ENCODE results near the gene HRAS.
"Not testable (repeated sequence)": the region's sequence is repeated elsewhere in the genome, so short reads cannot be mapped to it uniquely, and the experiment has no call there.

HRAS gene

GRCh38 chr11:526192-526591 lies 9.2 kb downstream of the HRAS start:
- Histone ChIP-seq H3K9ac (ENCODE audit: low read length in 5 of 5) (no peak overlapping the region), H3K27ac (ENCODE audit: low read depth, low read length) (no peak overlapping the region), H3K27me3 (ENCODE audit: control insufficient read depth in 5 of 5, insufficient read depth in 4 of 5, low read length in 5 of 5) (no peaks in the 10 kb centered on the region), H3K4me1 (ENCODE audit: control insufficient read depth in 5 of 5, insufficient read depth in 5 of 5, low read length in 5 of 5) (no peaks in the 10 kb centered on the region), H3K4me3 (ENCODE audit: low read depth in 1 of 5, low read length in 5 of 5) (no peak overlapping the region), H3K36me3 (ENCODE audit: control insufficient read depth in 5 of 5, insufficient read depth in 5 of 5, low read length in 5 of 5) (peaks cover 0 to 11% (median 5%) of the 10 kb centered on the region in 5 donors), H3K9me3 (ENCODE audit: control insufficient read depth in 5 of 5, low read length in 5 of 5) (no peaks in the 10 kb centered on the region)

- Histone ChIP-seq H3K27me3 (ENCODE audit: control insufficient read depth in 5 of 5, insufficient read depth in 4 of 5, low read length in 5 of 5) (no peaks in the 10 kb centered on the region), H3K9me3 (ENCODE audit: control insufficient read depth in 5 of 5, low read length in 5 of 5) (peaks cover 0 to 3% (median 0%) of the 10 kb centered on the region in 5 donors), H3K27ac (ENCODE audit: low read depth, low read length) (no peak overlapping the region), H3K9ac (ENCODE audit: low read length in 5 of 5) (no peak overlapping the region), H3K36me3 (ENCODE audit: control insufficient read depth in 5 of 5, insufficient read depth in 5 of 5, low read length in 5 of 5) (no peaks in the 10 kb centered on the region), H3K4me3 (ENCODE audit: low read depth in 1 of 5, low read length in 5 of 5) (no peak overlapping the region), H3K4me1 (ENCODE audit: control insufficient read depth in 5 of 5, insufficient read depth in 5 of 5, low read length in 5 of 5) (peaks cover 0 to 7% (median 4%) of the 10 kb centered on the region in 5 donors)
Observed at GRCh38 chr11:521177-521688, 14.1 kb downstream of the HRAS start.

GRCh38 chr11:520428-521176 lies 14.8 kb downstream of the HRAS start:
- Histone ChIP-seq H3K9ac (ENCODE audit: low read length in 5 of 5) (no peak overlapping the region), H3K27me3 (ENCODE audit: control insufficient read depth in 5 of 5, insufficient read depth in 4 of 5, low read length in 5 of 5) (no peaks in the 10 kb centered on the region), H3K27ac (ENCODE audit: low read depth, low read length) (no peak overlapping the region), H3K4me3 (ENCODE audit: low read depth in 1 of 5, low read length in 5 of 5) (no peak overlapping the region), H3K9me3 (ENCODE audit: control insufficient read depth in 5 of 5, low read length in 5 of 5) (peaks cover 0 to 3% (median 0%) of the 10 kb centered on the region in 5 donors), H3K4me1 (ENCODE audit: control insufficient read depth in 5 of 5, insufficient read depth in 5 of 5, low read length in 5 of 5) (peaks cover 0 to 7% (median 4%) of the 10 kb centered on the region in 5 donors), H3K36me3 (ENCODE audit: control insufficient read depth in 5 of 5, insufficient read depth in 5 of 5, low read length in 5 of 5) (no peaks in the 10 kb centered on the region)

- H3K27ac ChIP-seq (ENCODE audit: low read depth, low read length): no peak overlapping the region
- peaks cover 0 to 3% (median 0%) of the 10 kb centered on the region in 5 donors for H3K9me3 ChIP-seq (ENCODE audit: control insufficient read depth in 5 of 5, low read length in 5 of 5)
- H3K27me3 ChIP-seq (ENCODE audit: control insufficient read depth in 5 of 5, insufficient read depth in 4 of 5, low read length in 5 of 5): no peaks in the 10 kb centered on the region
- H3K36me3 ChIP-seq (ENCODE audit: control insufficient read depth in 5 of 5, insufficient read depth in 5 of 5, low read length in 5 of 5): peaks cover 0 to 11% (median 4%) of the 10 kb centered on the region in 5 donors
- peak overlapping the region in 3 of 5 donors; percentile 50 to 52 (median 50) for H3K4me3 ChIP-seq (ENCODE audit: low read depth in 1 of 5, low read length in 5 of 5)
- H3K4me1 ChIP-seq (ENCODE audit: control insufficient read depth in 5 of 5, insufficient read depth in 5 of 5, low read length in 5 of 5): peaks cover 0 to 7% (median 4%) of the 10 kb centered on the region in 5 donors
- peak overlapping the region in 1 of 5 donors; percentile 25 for H3K9ac ChIP-seq (ENCODE audit: low read length in 5 of 5)
Observed at GRCh38 chr11:518463-519202, 16.7 kb downstream of the HRAS start.

- H3K27me3 ChIP-seq (ENCODE audit: control insufficient read depth in 5 of 5, insufficient read depth in 4 of 5, low read length in 5 of 5); H3K4me3 ChIP-seq (ENCODE audit: low read depth in 1 of 5, low read length in 5 of 5); H3K9ac ChIP-seq (ENCODE audit: low read length in 5 of 5); H3K9me3 ChIP-seq (ENCODE audit: control insufficient read depth in 5 of 5, low read length in 5 of 5); H3K4me1 ChIP-seq (ENCODE audit: control insufficient read depth in 5 of 5, insufficient read depth in 5 of 5, low read length in 5 of 5); H3K27ac ChIP-seq (ENCODE audit: low read depth, low read length): not testable (repeated sequence)
- peaks cover 0 to 22% (median 4%) of the 10 kb centered on the region in 5 donors for H3K36me3 ChIP-seq (ENCODE audit: control insufficient read depth in 5 of 5, insufficient read depth in 5 of 5, low read length in 5 of 5)
Observed at GRCh38 chr11:516918-517685, 18.3 kb downstream of the HRAS start.

GRCh38 chr11:516400-516799 lies 19.0 kb downstream of the HRAS start:
- peaks cover 0 to 25% (median 8%) of the 10 kb centered on the region in 5 donors for H3K36me3 ChIP-seq (ENCODE audit: control insufficient read depth in 5 of 5, insufficient read depth in 5 of 5, low read length in 5 of 5)
- H3K27ac ChIP-seq (ENCODE audit: low read depth, low read length): no peak overlapping the region
- no peaks in the 10 kb centered on the region for H3K27me3 ChIP-seq (ENCODE audit: control insufficient read depth in 5 of 5, insufficient read depth in 4 of 5, low read length in 5 of 5)
- no peak overlapping the region for H3K9ac ChIP-seq (ENCODE audit: low read length in 5 of 5)
- peaks cover 0 to 3% (median 0%) of the 10 kb centered on the region in 5 donors for H3K9me3 ChIP-seq (ENCODE audit: control insufficient read depth in 5 of 5, low read length in 5 of 5)
- H3K4me3 ChIP-seq (ENCODE audit: low read depth in 1 of 5, low read length in 5 of 5): no peak overlapping the region
- peaks cover 0 to 7% (median 4%) of the 10 kb centered on the region in 5 donors for H3K4me1 ChIP-seq (ENCODE audit: control insufficient read depth in 5 of 5, insufficient read depth in 5 of 5, low read length in 5 of 5)

GRCh38 chr11:515131-515530 lies 20.2 kb downstream of the HRAS start:
- peaks cover 0 to 3% (median 0%) of the 10 kb centered on the region in 5 donors for H3K9me3 ChIP-seq (ENCODE audit: control insufficient read depth in 5 of 5, low read length in 5 of 5)
- no peak overlapping the region for H3K27ac ChIP-seq (ENCODE audit: low read depth, low read length)
- H3K36me3 ChIP-seq (ENCODE audit: control insufficient read depth in 5 of 5, insufficient read depth in 5 of 5, low read length in 5 of 5): peaks cover 0 to 28% (median 8%) of the 10 kb centered on the region in 5 donors
- H3K4me3 ChIP-seq (ENCODE audit: low read depth in 1 of 5, low read length in 5 of 5): no peak overlapping the region
- no peaks in the 10 kb centered on the region for H3K27me3 ChIP-seq (ENCODE audit: control insufficient read depth in 5 of 5, insufficient read depth in 4 of 5, low read length in 5 of 5)
- H3K9ac ChIP-seq (ENCODE audit: low read length in 5 of 5): no peak overlapping the region
- peaks cover 0 to 7% (median 4%) of the 10 kb centered on the region in 5 donors for H3K4me1 ChIP-seq (ENCODE audit: control insufficient read depth in 5 of 5, insufficient read depth in 5 of 5, low read length in 5 of 5)

GRCh38 chr11:514606-515005 lies 20.8 kb downstream of the HRAS start:
- Histone ChIP-seq H3K9me3 (ENCODE audit: control insufficient read depth in 5 of 5, low read length in 5 of 5) (peaks cover 0 to 3% (median 0%) of the 10 kb centered on the region in 5 donors), H3K4me1 (ENCODE audit: control insufficient read depth in 5 of 5, insufficient read depth in 5 of 5, low read length in 5 of 5) (peaks cover 0 to 7% (median 4%) of the 10 kb centered on the region in 5 donors), H3K4me3 (ENCODE audit: low read depth in 1 of 5, low read length in 5 of 5) (no peak overlapping the region), H3K27ac (ENCODE audit: low read depth, low read length) (no peak overlapping the region), H3K27me3 (ENCODE audit: control insufficient read depth in 5 of 5, insufficient read depth in 4 of 5, low read length in 5 of 5) (no peaks in the 10 kb centered on the region), H3K36me3 (ENCODE audit: control insufficient read depth in 5 of 5, insufficient read depth in 5 of 5, low read length in 5 of 5) (peaks cover 0 to 33% (median 12%) of the 10 kb centered on the region in 5 donors), H3K9ac (ENCODE audit: low read length in 5 of 5) (no peak overlapping the region)

GRCh38 chr11:512761-513595 lies 22.4 kb downstream of the HRAS start:
- H3K4me1 ChIP-seq (ENCODE audit: control insufficient read depth in 5 of 5, insufficient read depth in 5 of 5, low read length in 5 of 5): peaks cover 0 to 4% (median 3%) of the 10 kb centered on the region in 5 donors
- no peaks in the 10 kb centered on the region for H3K27me3 ChIP-seq (ENCODE audit: control insufficient read depth in 5 of 5, insufficient read depth in 4 of 5, low read length in 5 of 5)
- no peak overlapping the region for H3K4me3 ChIP-seq (ENCODE audit: low read depth in 1 of 5, low read length in 5 of 5)
- peaks cover 0 to 40% (median 16%) of the 10 kb centered on the region in 5 donors for H3K36me3 ChIP-seq (ENCODE audit: control insufficient read depth in 5 of 5, insufficient read depth in 5 of 5, low read length in 5 of 5)
- H3K9me3 ChIP-seq (ENCODE audit: control insufficient read depth in 5 of 5, low read length in 5 of 5): peaks cover 0 to 3% (median 0%) of the 10 kb centered on the region in 5 donors
- no peak overlapping the region for H3K9ac ChIP-seq (ENCODE audit: low read length in 5 of 5)
- H3K27ac ChIP-seq (ENCODE audit: low read depth, low read length): no peak overlapping the region

Measured in subcutaneous abdominal adipose tissue (tissue), 5 donors.